ENCODE measurements around the gene TUBB6.
A peak's percentile ranks its signal among the peaks of the same experiment; 100 is the strongest.

TUBB6 gene

GRCh38 chr18:12321333-12321732, 13.3 kb downstream of the TUBB6 start:
- DNase-seq (ENCODE audit: extremely low read depth, low read depth) = no peak
- H3K4me3 ChIP-seq (replicated peaks; ENCODE audit: low read depth, low read length) = no peak overlapping the region
- TF ChIP-seq CTCF (IDR thresholded peaks at IDR 0.05; ENCODE audit: low read depth, low read length, missing control alignments) = no peak

DNA sequence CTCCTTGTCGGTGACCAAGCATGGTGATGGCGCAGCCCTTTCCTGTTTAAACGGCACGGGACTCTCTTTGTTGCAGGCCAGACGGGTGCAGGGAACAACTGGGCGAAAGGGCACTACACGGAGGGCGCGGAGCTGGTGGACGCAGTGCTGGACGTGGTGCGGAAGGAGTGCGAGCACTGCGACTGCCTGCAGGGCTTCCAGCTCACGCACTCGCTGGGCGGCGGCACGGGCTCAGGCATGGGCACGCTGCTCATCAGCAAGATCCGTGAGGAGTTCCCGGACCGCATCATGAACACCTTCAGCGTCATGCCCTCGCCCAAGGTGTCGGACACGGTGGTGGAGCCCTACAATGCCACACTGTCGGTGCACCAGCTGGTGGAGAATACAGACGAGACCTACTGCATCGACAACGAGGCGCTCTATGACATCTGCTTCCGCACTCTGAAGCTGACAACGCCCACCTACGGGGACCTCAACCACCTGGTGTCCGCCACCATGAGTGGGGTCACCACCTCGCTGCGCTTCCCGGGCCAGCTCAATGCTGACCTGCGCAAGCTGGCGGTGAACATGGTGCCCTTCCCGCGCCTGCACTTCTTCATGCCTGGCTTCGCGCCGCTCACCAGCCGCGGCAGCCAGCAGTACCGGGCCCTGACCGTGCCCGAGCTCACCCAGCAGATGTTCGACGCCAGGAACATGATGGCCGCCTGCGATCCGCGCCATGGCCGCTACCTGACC, 17.1 kb downstream of the TUBB6 start:
- no peak for TF ChIP-seq CTCF (IDR thresholded peaks at IDR 0.05; ENCODE audit: low read depth, low read length, missing control alignments)
- DNase-seq (ENCODE audit: extremely low read depth, low read depth) = no peak
- no peak overlapping the region for H3K4me3 ChIP-seq (replicated peaks; ENCODE audit: low read depth, low read length)

DNA sequence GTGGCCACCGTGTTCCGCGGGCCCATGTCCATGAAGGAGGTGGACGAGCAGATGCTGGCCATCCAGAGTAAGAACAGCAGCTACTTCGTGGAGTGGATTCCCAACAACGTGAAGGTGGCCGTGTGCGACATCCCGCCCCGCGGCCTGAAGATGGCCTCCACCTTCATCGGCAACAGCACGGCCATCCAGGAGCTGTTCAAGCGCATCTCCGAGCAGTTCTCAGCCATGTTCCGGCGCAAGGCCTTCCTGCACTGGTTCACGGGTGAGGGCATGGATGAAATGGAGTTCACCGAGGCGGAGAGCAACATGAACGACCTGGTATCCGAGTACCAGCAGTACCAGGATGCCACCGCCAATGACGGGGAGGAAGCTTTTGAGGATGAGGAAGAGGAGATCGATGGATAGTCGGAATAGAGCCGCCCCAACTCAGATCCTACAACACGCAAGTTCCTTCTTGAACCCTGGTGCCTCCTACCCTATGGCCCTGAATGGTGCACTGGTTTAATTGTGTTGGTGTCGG, 17.7 kb downstream of the TUBB6 start:
- no peak for DNase-seq (ENCODE audit: extremely low read depth, low read depth)
- no peak overlapping the region for H3K4me3 ChIP-seq (replicated peaks; ENCODE audit: low read depth, low read length)
- TF ChIP-seq CTCF (IDR thresholded peaks at IDR 0.05; ENCODE audit: low read depth, low read length, missing control alignments) = no peak

GRCh38 chr18:12326711-12327460, 18.8 kb downstream of the TUBB6 start:
- H3K4me3 ChIP-seq (replicated peaks; ENCODE audit: low read depth, low read length) = no peak overlapping the region
- TF ChIP-seq CTCF (IDR thresholded peaks at IDR 0.05; ENCODE audit: low read depth, low read length, missing control alignments) = no peak

DNA sequence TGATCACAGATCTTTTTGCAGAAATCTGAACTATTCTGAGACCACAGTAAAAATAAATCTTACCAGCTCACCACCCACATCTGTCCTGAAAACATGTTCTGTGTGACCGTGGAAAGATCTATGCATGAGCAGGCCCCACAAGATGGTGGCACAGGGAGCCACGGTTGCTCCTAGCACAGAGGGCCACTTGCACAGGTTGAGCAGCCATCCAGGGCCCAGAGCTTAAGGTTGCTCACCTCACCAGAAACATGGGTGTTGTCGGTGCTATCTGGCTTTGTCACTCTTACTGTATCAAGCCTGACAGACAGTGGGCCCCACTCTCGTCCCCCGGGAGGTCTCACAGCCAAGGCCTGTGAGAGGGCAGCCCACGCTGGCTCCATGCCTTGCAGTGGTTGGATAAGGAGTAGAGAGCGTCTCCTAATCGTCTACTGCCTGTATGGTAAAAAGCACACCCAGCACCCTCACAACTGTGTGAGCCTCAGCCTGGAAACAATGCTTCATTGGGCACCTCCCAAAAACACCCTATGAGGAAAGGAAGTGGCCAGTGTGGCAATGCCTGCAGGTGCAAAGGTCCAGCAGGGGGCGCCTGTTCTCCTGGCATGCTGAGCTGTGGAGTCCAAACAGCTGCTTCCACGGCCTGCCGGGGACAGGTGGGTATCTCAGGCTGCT, 19.6 kb downstream of the TUBB6 start:
- DNase-seq (ENCODE audit: extremely low read depth, low read depth) = no peak
- H3K4me3 ChIP-seq (replicated peaks; ENCODE audit: low read depth, low read length) = no peak overlapping the region
- TF ChIP-seq CTCF (IDR thresholded peaks at IDR 0.05; ENCODE audit: low read depth, low read length, missing control alignments) = peak; percentile 95

More at GRCh38 chr18:12326711-12327460, 18.8 kb downstream of the TUBB6 start:
- DNase-seq (ENCODE audit: extremely low read depth, low read depth) = no peak

DNA sequence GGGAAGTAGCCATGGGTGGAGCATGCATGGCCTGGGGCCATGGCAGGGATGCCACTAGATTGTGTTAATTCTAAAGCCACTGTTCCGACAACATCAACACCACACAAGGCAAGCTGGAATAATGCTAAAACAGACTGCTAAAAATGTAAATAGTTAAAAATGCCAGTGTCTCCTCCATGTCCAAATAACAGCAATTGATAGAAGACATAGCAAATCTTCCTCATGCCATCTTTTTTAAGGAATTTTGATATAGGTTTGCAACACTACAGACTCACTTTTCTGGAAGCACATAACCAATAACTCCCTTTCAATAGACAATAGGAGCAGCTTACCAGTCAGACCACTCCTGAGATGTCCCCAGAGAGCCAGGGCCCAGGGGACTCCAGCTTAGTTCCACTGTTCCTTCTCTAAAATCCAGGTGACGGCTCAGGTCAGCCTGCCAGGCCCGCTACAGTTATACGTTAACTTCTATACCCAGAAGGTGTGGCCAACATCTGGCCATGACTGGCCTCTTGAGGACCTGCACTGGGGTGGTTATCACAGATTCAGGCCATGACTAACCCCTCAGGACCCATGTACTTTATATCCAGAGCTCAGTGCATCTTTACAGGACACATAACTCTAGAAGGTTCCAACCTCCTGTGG, 20.3 kb downstream of the TUBB6 start:
- no peak overlapping the region for H3K4me3 ChIP-seq (replicated peaks; ENCODE audit: low read depth, low read length)
- TF ChIP-seq CTCF (IDR thresholded peaks at IDR 0.05; ENCODE audit: low read depth, low read length, missing control alignments) = no peak
- no peak for DNase-seq (ENCODE audit: extremely low read depth, low read depth)

Data from HFF-Myc (cell line).